GM12892 (cell line): ENCODE measurements around the gene UST.

Experiments used
- POLR2A ChIP-seq: IDR thresholded peaks from 2 replicates; pipeline ENCODE4 v1.6.1; 2011; ENCODE audit warnings: low read depth, low read length, control low read depth
- TAF1 ChIP-seq: IDR thresholded peaks from 2 replicates; pipeline ENCODE4 v1.6.1; 2011; ENCODE audit warnings: low read depth, mild to moderate bottlenecking, control low read depth, low read length, borderline replicate concordance

GRCh38 chr6:149097794-149098193 lies 351.0 kb downstream of the UST start:
- TF ChIP-seq TAF1: no peak
- TF ChIP-seq POLR2A: no peak
